ENCODE results near the gene SLC5A8.

DNA sequence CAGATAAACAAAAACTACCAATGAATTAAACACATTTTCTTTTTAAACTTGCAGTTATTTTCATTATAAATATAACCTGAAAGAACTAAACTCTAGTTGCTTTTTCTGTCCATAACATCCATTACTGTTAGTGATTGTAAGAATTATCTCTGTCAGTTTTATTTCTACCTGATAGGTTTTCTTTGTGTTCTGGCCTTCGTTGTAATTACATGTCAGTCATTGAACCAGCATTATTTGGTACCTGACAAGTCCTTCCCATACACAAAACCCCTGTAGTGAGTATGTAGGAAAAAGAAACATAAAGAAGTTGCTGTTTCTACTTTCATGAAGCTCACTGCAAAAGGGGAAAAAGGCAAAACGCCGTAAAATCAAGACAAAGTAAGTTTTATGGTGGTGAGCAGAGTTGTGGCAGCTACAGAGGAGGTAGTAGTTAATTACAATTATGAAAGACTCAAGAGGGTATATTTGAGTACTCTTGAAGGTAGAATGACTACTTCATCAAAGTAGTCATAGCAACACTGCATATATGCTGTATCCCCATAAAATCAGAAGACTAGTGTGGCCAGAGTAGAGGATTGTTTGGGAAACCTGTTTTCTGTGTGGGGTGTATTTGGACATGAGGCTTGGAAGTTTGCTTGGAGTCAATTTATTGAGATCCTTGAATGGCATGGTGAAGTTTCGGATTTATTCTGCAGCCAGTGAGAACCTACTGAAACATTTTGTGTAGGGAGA is 102.8 kb downstream of the SLC5A8 start:
- TF ChIP-seq, protein P1, sequence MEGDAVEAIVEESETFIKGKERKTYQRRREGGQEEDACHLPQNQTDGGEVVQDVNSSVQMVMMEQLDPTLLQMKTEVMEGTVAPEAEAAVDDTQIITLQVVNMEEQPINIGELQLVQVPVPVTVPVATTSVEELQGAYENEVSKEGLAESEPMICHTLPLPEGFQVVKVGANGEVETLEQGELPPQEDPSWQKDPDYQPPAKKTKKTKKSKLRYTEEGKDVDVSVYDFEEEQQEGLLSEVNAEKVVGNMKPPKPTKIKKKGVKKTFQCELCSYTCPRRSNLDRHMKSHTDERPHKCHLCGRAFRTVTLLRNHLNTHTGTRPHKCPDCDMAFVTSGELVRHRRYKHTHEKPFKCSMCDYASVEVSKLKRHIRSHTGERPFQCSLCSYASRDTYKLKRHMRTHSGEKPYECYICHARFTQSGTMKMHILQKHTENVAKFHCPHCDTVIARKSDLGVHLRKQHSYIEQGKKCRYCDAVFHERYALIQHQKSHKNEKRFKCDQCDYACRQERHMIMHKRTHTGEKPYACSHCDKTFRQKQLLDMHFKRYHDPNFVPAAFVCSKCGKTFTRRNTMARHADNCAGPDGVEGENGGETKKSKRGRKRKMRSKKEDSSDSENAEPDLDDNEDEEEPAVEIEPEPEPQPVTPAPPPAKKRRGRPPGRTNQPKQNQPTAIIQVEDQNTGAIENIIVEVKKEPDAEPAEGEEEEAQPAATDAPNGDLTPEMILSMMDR (conservative IDR thresholded peaks at IDR 0.05; ENCODE audit: low read depth, low read length), result no peak
- TF ChIP-seq EZH2 (IDR thresholded peaks at IDR 0.05; ENCODE audit: borderline replicate concordance, low read depth, low read length, poor library complexity, severe bottlenecking), result no peak
